Activated CD4-positive, alpha-beta T cell treated with anti-CD3 and anti-CD28 coated beads for 36 hours (primary cell): Measurements from ENCODE around the gene NPPB. TPM values are rescaled to one million over a fixed set of nuclear protein-coding genes. Genes with fewer than 3 reads are reported as not detected.

Source experiments
- ATAC-seq: fragments of 200-7000 bp; cut with Tn5 transposase; one replicate; pipeline ENCODE4 v1.10.0; 2021; ENCODE audit warnings: mild to moderate bottlenecking, moderate library complexity
- CTCF ChIA-PET: fragments of 350-600 bp; sonication (Branson Sonifier 250); formaldehyde crosslinking; loops from one replicate; lab custom pipeline; 2021; ENCODE audit warnings: antibody characterized with exemption; lab: Charles Lee
- POLR2A ChIA-PET: fragments of 350-600 bp; sonication (Branson Sonifier 250); formaldehyde crosslinking; loops from one replicate; lab custom pipeline; 2021; ENCODE audit warnings: antibody characterized with exemption, inconsistent platforms; lab: Charles Lee
- DNase-seq: peaks from one replicate; pipeline ENCODE4 v3.0.0-alpha.2; 2020
- H3K27ac Mint-ChIP-seq: one replicate; pipeline ENCODE4 v1.8.0; 2021; ENCODE audit warnings: mixed read lengths
- H3K27me3 Mint-ChIP-seq: one replicate; pipeline ENCODE4 v1.8.0; 2021; ENCODE audit warnings: mixed read lengths
- H3K36me3 Mint-ChIP-seq: one replicate; pipeline ENCODE4 v1.8.0; 2021; ENCODE audit warnings: low read depth, mixed read lengths
- H3K4me1 Mint-ChIP-seq: one replicate; pipeline ENCODE4 v1.8.0; 2021; ENCODE audit warnings: mixed read lengths
- H3K4me3 Mint-ChIP-seq: one replicate; pipeline ENCODE4 v1.8.0; 2021; ENCODE audit warnings: mild to moderate bottlenecking, moderate library complexity, mixed read lengths
- H3K9me3 Mint-ChIP-seq: one replicate; pipeline ENCODE4 v1.8.0; 2021; ENCODE audit warnings: low read depth, mixed read lengths
- intact Hi-C, 2 experiments: fragments of 100-400 bp; cut with DNase I in 1 of 2; cut with micrococcal nuclease in 1 of 2; formaldehyde crosslinking; loops; one replicate each; pipeline versions ENCODE4 v1.14.2 to v1.15.1; 2022 to 2024; cut with DNase I, micrococcal nuclease
- total RNA-seq, 2 experiments: library from RNA; stranded (reverse); gene quantifications; one replicate each; pipeline ENCODE4 v1.2.3, GENCODE V29; 2021

Gene NPPB
- total RNA-seq, 2 experiments from 2014 or later: not detected

DNA sequence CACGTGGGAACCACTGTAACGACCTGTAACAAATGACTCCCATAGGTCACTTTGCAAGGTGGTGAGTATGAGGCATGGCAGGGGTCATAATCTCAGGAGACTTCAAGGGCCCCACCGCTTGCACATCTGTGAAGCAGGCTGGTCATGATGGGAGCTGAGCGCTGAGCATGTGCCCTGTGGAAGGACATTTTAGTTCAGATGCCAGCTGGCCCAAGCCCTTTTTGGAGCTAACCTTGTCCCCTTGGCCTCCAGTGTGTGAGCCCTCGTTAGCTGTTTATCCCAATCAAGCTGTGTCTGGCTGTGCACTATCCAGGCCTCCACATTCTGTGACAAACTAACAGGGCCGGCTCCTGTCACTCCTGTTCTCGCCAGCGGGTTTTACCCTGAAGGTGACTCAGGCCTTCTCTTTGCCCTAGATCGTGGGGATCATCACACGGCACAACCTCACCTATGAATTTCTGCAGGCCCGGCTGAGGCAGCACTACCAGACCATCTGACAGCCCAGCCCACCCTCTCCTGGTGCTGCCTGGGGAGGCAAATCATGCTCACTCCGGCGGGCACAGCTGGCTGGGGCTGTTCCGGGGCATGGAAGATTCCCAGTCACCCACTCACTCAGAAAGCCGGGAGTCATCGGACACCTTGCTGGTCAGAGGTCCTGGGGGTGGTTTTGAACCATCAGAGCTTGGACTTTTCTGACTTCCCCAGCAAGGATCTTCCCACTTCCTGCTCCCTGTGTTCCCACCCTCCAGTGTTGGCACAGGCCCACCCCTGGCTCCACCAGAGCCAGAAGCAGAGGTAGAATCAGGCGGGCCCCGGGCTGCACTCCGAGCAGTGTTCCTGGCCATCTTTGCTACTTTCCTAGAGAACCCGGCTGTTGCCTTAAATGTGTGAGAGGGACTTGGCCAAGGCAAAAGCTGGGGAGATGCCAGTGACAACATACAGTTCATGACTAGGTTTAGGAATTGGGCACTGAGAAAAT lies 18.7 kb downstream of the NPPB start:
- H3K27me3 Mint-ChIP-seq: no peaks in the 10 kb centered on the region
- ATAC-seq (no peak), DNase-seq (no peak)
- no peak overlapping the region for H3K4me3 Mint-ChIP-seq
- peaks cover 40% of the 10 kb centered on the region for H3K36me3 Mint-ChIP-seq
- no peaks in the 10 kb centered on the region for H3K4me1 Mint-ChIP-seq
- H3K27ac Mint-ChIP-seq: no peak overlapping the region
- POLR2A ChIA-PET: interaction anchor here (0.5 to 3.4 kb wide), 4 partner anchors 67 to 173 kb away, joined by 3 to 11 read pairs (median 3); no protein-coding TSS in a partner anchor
- CTCF ChIA-PET: interaction anchor here (0.5 to 0.7 kb wide), 2 partner anchors 56 to 68 kb away, joined by 3 to 4 read pairs; no protein-coding TSS in a partner anchor
- no peaks in the 10 kb centered on the region for H3K9me3 Mint-ChIP-seq
- intact Hi-C loops: loop anchor here (2.0 to 10.0 kb wide), 3 partner anchors 69 to 365 kb away; no protein-coding TSS in a partner anchor

DNA sequence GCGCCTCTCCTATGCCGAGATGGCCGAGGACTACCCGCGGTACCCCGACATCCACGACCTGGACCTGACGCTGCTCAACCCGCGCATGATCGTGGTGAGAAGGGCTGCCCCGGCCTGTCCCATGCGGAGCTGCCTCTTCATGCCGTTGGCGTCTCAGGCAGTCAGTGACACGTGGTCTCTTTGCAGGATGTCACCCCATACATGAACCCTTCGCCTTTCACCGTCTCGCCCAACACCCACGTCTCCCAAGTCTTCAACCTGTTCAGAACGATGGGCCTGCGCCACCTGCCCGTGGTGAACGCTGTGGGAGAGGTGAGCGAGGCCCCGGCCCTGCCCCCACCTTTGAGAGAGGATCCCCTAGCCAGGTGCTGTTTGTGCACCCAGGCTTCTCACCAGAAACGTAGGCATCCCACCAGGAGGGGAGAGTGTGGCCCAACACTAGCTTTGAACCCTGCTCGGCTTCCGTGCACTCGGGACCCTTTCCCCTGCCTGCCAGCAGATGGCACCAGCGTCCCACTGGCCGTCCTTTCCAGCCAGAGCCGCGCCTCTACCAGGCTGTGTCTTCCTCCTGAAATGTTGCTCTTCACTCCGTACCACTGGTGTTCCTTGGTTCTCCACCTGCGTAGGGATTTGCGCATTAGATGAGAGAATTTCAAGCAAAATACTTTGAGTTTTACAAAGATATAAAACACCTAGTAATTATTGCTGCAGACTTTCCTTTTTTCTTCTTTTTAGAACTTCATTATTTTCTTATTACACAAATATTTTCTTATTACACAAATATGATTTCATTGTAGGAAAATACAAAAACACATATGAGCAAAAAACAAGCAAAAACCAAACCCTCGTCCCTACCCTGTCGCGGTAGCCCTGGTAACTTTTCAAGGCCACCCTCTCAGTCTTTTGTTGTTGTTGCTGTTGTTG lies 20.1 kb downstream of the NPPB start:
- POLR2A ChIA-PET: interaction anchor here (0.6 to 3.4 kb wide), 3 partner anchors 69 to 312 kb away, joined by 3 to 11 read pairs (median 5); no protein-coding TSS in a partner anchor
- DNase-seq: peak; percentile 86
- no peaks in the 10 kb centered on the region for H3K27me3 Mint-ChIP-seq
- CTCF ChIA-PET: interaction anchor here (0.6 to 1.6 kb wide), 11 partner anchors 9 to 841 kb away, joined by 3 to 5 read pairs (median 3); no protein-coding TSS in a partner anchor
- peaks cover 35% of the 10 kb centered on the region for H3K36me3 Mint-ChIP-seq
- peak; percentile 98 for ATAC-seq
- H3K9me3 Mint-ChIP-seq: no peaks in the 10 kb centered on the region
- no peak overlapping the region for H3K27ac Mint-ChIP-seq
- intact Hi-C loops: loop anchor here (1.0 to 10.0 kb wide), 6 partner anchors 56 to 366 kb away; no protein-coding TSS in a partner anchor
- H3K4me3 Mint-ChIP-seq: no peak overlapping the region
- H3K4me1 Mint-ChIP-seq: no peaks in the 10 kb centered on the region

DNA sequence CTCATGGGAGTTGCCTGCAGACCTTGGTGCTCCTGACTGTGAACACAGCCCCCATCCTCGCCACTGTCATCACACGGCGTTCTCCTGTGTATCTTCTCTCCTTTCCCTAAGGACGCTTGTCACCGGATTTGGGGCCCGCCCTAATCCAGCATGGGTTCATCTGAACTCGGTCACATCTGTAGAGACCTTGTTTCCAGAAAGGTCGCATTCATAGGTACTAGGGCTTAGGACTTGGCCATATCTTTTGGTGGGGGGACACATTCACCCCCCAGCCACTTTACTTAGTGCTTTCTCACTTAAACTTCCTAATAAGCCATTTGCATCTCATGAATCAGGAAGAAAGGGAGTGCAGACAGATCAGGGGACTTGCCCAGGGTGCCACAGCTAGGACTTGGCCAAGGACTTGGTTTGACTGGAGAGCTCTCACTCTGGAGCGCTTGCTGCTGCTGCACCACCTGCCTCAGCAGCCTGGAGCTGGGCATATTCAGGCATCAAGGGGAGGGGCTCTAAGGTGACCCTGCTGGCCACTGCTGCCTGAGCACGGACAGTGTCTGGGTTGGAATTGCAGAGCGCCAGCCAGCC lies 20.9 kb downstream of the NPPB start:
- no peak for ATAC-seq
- H3K27ac Mint-ChIP-seq: no peak overlapping the region
- no peaks in the 10 kb centered on the region for H3K27me3 Mint-ChIP-seq
- intact Hi-C loops: loop anchor here (1.0 to 10.0 kb wide), 6 partner anchors 56 to 367 kb away; no protein-coding TSS in a partner anchor
- no peak overlapping the region for H3K4me3 Mint-ChIP-seq
- H3K9me3 Mint-ChIP-seq: no peaks in the 10 kb centered on the region
- peaks cover 32% of the 10 kb centered on the region for H3K36me3 Mint-ChIP-seq
- DNase-seq: no peak
- no peaks in the 10 kb centered on the region for H3K4me1 Mint-ChIP-seq
- ChIA-PET CTCF (interaction anchor here (0.7 to 1.6 kb wide), 9 partner anchors 9 to 841 kb away, joined by 3 to 5 read pairs (median 3); no protein-coding TSS in a partner anchor), POLR2A (interaction anchor here (1.0 to 3.4 kb wide), 3 partner anchors 70 to 72 kb away, joined by 3 to 11 read pairs (median 5); no protein-coding TSS in a partner anchor)

DNA sequence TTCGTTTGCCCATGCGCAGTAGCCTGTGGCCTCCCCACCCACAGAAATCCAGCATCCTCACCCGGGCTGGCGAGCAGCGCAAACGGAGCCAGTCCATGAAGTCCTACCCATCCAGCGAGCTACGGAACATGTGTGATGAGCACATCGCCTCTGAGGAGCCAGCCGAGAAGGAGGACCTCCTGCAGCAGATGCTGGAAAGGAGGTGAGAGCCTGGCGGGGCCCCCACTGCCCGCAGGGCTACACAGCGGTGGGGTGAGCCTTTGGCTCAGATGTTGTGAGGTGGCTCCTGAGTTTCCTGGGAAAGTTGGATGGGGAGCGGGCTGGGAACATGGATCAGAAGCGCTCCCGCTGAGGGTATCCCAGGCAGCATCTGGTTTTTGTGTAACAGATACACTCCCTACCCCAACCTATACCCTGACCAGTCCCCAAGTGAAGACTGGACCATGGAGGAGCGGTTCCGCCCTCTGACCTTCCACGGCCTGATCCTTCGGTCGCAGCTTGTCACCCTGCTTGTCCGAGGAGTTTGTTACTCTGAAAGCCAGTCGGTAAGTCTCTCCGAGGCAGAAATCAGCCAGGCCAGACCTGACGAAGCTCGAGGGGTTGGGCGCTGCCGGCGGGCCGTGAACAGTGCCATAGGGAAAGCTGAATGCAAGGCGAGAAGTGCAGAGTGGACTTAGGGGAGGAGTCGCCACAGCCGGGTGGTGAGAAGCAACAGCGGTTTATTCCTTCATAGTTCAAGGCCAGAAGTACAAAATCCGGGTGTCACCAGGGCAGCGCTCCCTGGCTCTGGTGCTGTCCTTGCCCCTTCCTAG lies 21.6 kb downstream of the NPPB start:
- ChIA-PET POLR2A (interaction anchor here (1.4 to 3.4 kb wide), 2 partner anchors 71 to 73 kb away, joined by 3 to 11 read pairs; no protein-coding TSS in a partner anchor), CTCF (interaction anchor here (0.6 to 1.6 kb wide), 6 partner anchors 8 to 986 kb away, joined by 3 to 4 read pairs (median 3); no protein-coding TSS in a partner anchor)
- H3K9me3 Mint-ChIP-seq: no peaks in the 10 kb centered on the region
- intact Hi-C loops: loop anchor here in 1 of 2 experiments (5.0 to 10.0 kb wide), 2 partner anchors 130 to 368 kb away; no protein-coding TSS in a partner anchor
- DNase-seq: no peak
- no peak overlapping the region for H3K27ac Mint-ChIP-seq
- no peaks in the 10 kb centered on the region for H3K27me3 Mint-ChIP-seq
- ATAC-seq: no peak
- no peak overlapping the region for H3K4me3 Mint-ChIP-seq
- H3K36me3 Mint-ChIP-seq: peaks cover 33% of the 10 kb centered on the region
- H3K4me1 Mint-ChIP-seq: no peaks in the 10 kb centered on the region

DNA sequence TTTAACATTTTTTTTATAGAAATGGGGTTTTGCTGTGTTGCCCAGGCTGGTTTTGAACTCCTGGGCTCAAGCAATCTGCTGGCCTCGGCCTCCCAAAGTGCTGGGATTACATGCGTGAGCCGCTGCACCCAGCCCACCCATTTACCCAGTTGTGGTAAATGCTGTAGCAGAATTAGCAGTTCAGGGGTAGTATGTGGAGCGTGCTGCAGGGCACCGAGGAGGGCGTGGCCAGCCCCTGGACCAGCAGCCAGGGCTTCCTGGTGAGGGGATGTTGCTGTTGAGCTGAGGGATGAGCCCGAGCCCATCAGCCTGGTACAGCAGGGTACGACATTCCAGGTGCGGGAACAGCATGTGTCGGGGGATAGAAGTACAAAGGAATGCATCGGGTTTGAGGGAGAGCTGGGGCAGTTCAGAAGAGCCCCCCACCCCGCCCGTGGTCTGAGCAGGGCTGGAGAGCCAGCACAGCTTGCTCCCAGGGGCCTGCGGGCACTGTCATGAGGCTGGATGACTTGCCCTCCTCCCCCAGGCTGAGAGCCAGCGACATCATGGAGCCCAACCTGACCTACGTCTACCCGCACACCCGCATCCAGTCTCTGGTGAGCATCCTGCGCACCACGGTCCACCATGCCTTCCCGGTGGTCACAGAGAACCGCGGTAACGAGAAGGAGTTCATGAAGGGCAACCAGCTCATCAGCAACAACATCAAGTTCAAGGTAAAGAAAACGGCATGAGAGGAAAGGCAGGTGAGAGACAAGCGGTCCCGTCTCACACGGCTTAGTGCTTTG lies 23.1 kb downstream of the NPPB start:
- ATAC-seq (no peak), DNase-seq (no peak)
- Mint-ChIP-seq H3K27me3 (no peaks in the 10 kb centered on the region), H3K27ac (no peak overlapping the region), H3K4me3 (no peak overlapping the region), H3K36me3 (peaks cover 27% of the 10 kb centered on the region), H3K4me1 (no peaks in the 10 kb centered on the region), H3K9me3 (no peaks in the 10 kb centered on the region)
- intact Hi-C loops: loop anchor here in 1 of 2 experiments (5.0 to 10.0 kb wide), 2 partner anchors 132 to 369 kb away; no protein-coding TSS in a partner anchor
- ChIA-PET CTCF (no interaction called here), POLR2A (no interaction called here)

DNA sequence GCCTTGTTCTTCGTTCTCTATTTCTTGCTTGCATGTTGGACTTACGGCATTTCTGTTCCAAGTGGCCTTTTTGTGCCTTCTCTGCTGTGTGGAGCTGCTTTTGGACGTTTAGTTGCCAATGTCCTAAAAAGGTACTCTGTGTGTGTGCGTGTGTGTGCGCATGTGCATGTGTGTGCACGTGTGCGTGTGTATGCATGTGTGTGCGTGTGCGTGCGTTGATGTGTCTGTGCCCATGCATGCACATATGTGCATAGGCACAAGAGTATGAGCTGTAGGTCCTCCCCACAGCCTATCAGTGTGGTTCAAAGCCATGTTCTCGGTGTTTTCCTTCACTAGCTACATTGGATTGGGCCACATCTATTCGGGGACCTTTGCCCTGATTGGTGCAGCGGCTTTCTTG lies 24.8 kb downstream of the NPPB start:
- peaks cover 31% of the 10 kb centered on the region for H3K36me3 Mint-ChIP-seq
- no peaks in the 10 kb centered on the region for H3K27me3 Mint-ChIP-seq
- intact Hi-C loops: loop anchor here in 1 of 2 experiments (10.0 kb wide), 1 partner anchor 371 kb away; no protein-coding TSS in a partner anchor
- CTCF ChIA-PET: interaction anchor here (0.5 to 1.0 kb wide), 2 partner anchors 23 to 1762 kb away, joined by 3 to 4 read pairs; no protein-coding TSS in a partner anchor
- no peak overlapping the region for H3K4me3 Mint-ChIP-seq
- no peak overlapping the region for H3K27ac Mint-ChIP-seq
- DNase-seq (no peak), ATAC-seq (no peak)
- POLR2A ChIA-PET: interaction anchor here (0.9 kb wide), 1 partner anchor 74 kb away, joined by 3 read pairs; no protein-coding TSS in a partner anchor
- no peaks in the 10 kb centered on the region for H3K4me1 Mint-ChIP-seq
- no peaks in the 10 kb centered on the region for H3K9me3 Mint-ChIP-seq

DNA sequence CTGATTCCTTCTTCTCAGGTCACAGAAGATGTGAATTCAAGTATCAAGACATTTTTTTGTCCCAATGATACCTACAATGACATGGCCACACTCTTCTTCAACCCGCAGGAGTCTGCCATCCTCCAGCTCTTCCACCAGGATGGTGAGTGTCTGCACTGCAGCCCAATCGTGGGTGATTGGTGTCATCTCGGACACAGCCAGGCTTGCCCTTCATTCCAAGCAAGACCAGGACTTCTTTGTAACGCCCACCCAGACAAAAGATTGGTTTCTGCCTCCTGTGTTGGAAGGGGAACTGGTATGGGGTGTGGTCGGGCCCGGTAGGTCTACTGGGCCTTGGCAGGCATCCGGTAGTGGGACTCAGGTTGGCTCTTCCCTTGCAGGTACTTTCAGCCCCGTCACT lies 25.2 kb downstream of the NPPB start:
- ATAC-seq (no peak), DNase-seq (no peak)
- Mint-ChIP-seq H3K4me3 (no peak overlapping the region), H3K9me3 (no peaks in the 10 kb centered on the region), H3K27me3 (no peaks in the 10 kb centered on the region), H3K4me1 (no peaks in the 10 kb centered on the region), H3K36me3 (peaks cover 31% of the 10 kb centered on the region), H3K27ac (no peak overlapping the region)
- POLR2A ChIA-PET: interaction anchor here (0.9 kb wide), 1 partner anchor 74 kb away, joined by 3 read pairs; no protein-coding TSS in a partner anchor
- intact Hi-C loops: loop anchor here in 1 of 2 experiments (10.0 kb wide), 1 partner anchor 371 kb away; no protein-coding TSS in a partner anchor
- CTCF ChIA-PET: interaction anchor here (1.0 kb wide), 1 partner anchor 24 kb away, joined by 3 read pairs; no protein-coding TSS in a partner anchor

DNA sequence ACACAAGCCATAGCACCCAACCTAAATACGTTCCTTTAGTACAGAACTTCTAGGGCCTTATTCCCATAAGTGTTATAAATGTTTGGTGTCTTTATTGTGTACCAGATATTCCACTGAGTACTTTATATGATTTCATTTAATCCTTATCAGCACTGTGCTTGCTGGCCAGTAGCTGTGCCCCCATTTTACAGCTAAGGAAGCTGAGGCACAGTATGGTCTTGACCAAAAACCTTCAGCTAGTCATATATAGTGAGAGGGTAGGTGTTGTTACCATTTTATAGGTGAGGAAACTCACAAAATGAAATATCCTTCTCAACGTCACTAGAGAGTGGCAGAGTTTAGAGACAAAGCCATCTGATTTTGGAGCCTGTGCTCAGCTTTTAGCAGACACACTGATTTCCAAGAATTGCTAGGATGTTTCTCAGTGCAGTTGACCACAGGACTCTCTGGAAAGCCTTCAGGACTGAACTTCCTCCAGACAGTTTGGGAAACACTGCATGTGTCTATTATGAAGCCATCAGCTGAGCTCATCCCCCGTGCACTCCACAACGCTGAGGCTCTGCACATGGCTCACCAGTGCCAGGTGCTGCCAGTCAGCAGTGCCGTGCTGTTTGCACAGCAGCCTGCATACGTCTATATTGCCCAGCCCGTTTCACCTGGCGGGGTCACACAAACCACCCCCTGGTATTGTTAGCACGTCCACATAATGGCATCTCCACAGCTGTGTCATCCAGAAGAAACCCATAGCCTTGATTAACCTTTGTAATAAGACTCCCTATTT lies 26.6 kb downstream of the NPPB start:
- Mint-ChIP-seq H3K9me3 (no peaks in the 10 kb centered on the region), H3K27me3 (no peaks in the 10 kb centered on the region), H3K4me1 (no peaks in the 10 kb centered on the region), H3K36me3 (peaks cover 26% of the 10 kb centered on the region), H3K4me3 (no peak overlapping the region), H3K27ac (no peak overlapping the region)
- intact Hi-C loops: loop anchor here in 1 of 2 experiments (10.0 kb wide), 1 partner anchor 373 kb away; no protein-coding TSS in a partner anchor
- ATAC-seq: no peak
- no peak for DNase-seq
- ChIA-PET POLR2A (interaction anchor here (1.1 kb wide), 1 partner anchor 122 kb away, joined by 3 read pairs; no protein-coding TSS in a partner anchor), CTCF (interaction anchor here (0.6 to 1.4 kb wide), 2 partner anchors 21 to 136 kb away, joined by 3 read pairs; no protein-coding TSS in a partner anchor)
